ENCODE data around the gene PLS3.

DNA sequence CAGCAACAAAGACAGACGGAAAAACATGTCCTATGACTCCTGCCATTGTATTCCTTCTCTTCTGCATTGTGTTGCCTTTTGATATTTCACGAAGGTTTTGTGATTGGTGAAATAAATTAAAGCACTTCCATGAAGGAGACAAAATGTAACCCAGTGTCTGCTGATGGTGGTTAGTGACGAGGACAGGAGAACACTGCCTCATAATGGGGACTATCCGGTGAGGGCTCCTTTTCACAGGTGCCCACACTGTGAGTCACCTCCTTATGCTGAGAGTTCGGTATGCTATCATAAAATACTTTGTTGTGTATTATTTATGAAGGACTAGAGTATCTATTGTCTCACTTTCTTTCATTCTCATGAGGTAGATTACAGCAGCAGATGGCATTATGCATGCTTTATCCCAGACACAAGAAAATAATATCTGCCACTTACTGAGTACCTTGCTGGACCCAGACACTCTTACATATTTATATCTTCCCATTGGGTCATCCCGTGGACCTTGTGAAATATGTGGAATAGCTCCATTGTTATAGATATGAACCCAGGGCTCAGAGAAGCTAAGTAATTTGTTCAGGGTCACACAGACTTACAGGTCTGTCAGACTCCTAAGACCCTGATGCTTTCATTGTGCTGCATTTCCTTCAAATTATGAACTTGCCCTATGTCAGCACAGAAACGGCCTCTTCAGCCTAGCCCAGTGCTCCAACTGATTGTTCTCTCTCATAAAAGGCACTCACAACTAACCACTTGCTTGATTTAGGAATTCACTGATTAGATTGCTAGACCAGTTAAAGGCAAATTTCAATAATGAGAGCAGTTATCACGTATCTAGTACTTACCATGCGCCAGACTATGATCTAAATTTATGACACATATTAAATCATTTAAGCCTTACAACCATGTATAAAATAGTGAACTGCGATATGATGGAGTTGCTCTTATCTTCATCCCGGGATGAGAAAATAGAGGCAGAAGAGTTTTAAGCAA, 31.2 kb downstream of the PLS3 start:
- TF ChIP-seq POLR2A (IDR thresholded peaks at IDR 0.05; ENCODE audit: low read depth, low read length) (no peak), EZH2 (IDR thresholded peaks at IDR 0.05; ENCODE audit: borderline replicate concordance, low read depth, low read length, severe bottlenecking) (no peak), POLR2AphosphoS5 (IDR thresholded peaks at IDR 0.05; ENCODE audit: insufficient read depth, low read depth, low read length) (no peak), JUN (IDR thresholded peaks at IDR 0.05; ENCODE audit: borderline replicate concordance, insufficient read depth, insufficient read length, low read depth) (peak; percentile 1)
- TF ChIP-seq, protein P1, sequence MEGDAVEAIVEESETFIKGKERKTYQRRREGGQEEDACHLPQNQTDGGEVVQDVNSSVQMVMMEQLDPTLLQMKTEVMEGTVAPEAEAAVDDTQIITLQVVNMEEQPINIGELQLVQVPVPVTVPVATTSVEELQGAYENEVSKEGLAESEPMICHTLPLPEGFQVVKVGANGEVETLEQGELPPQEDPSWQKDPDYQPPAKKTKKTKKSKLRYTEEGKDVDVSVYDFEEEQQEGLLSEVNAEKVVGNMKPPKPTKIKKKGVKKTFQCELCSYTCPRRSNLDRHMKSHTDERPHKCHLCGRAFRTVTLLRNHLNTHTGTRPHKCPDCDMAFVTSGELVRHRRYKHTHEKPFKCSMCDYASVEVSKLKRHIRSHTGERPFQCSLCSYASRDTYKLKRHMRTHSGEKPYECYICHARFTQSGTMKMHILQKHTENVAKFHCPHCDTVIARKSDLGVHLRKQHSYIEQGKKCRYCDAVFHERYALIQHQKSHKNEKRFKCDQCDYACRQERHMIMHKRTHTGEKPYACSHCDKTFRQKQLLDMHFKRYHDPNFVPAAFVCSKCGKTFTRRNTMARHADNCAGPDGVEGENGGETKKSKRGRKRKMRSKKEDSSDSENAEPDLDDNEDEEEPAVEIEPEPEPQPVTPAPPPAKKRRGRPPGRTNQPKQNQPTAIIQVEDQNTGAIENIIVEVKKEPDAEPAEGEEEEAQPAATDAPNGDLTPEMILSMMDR (IDR thresholded peaks at IDR 0.05; ENCODE audit: extremely low read depth in 1 of 2, insufficient read depth in 1 of 2, low read depth in 1 of 2, low read length in 2 of 2), result no peak
